OCI-LY7 (cell line): Measurements from ENCODE around the gene SLC12A3.

ENCODE experiments used
- EZH2phosphoT487 ChIP-seq: fragments of 200-600 bp; sonication (generic); IDR thresholded peaks from 2 replicates; pipeline ENCODE4 v1.6.1; 2018; ENCODE audit warnings: low read depth, borderline replicate concordance, mild to moderate bottlenecking, mixed run types, antibody characterized with exemption, low read length, moderate library complexity, mixed read lengths
- TF ChIP-seq, protein P1 (sequence below): fragments of 200-600 bp; sonication (generic); conservative IDR thresholded peaks from 2 replicates; pipeline ENCODE4 v1.5.1; 2014; ENCODE audit warnings: mild to moderate bottlenecking, antibody characterized with exemption, low read length, moderate library complexity, mixed read lengths

DNA sequence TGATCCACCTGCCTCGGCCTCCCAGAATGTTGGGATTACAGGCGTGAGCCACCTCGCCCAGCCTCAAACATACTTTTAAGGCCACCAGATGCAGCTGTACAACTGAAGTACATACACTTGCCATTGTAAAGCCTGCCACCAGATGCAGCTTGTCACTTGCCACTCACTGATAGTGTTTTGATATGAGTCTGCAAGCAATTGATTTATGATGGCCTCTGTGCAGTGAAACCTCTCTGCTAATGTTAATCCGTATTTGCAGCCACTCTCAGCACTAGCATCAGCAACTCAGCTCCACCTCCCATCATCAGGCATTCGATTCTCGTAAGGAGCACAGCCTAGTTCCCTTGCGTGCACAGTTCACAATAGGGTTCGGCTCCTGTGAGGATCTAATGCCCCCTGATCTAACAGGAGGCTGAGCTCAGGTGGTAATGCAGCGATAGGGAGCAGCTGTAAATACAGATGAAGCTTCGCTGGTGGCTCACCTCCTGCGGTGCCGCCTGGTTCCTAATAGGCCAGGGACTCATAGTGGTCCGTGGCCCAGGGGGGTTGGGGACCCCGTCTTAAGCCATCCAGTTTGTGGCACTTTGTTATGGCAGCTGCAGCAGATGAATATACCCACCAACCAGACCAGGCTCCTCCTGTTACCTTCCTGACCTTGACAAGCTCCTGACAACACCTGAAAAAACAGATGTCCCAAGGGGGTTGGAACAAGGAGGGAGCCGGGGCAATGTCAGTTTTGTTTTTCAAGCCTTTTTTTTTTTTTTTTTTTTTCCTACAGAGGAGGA lies 65.7 kb downstream of the SLC12A3 start:
- TF ChIP-seq, protein P1, sequence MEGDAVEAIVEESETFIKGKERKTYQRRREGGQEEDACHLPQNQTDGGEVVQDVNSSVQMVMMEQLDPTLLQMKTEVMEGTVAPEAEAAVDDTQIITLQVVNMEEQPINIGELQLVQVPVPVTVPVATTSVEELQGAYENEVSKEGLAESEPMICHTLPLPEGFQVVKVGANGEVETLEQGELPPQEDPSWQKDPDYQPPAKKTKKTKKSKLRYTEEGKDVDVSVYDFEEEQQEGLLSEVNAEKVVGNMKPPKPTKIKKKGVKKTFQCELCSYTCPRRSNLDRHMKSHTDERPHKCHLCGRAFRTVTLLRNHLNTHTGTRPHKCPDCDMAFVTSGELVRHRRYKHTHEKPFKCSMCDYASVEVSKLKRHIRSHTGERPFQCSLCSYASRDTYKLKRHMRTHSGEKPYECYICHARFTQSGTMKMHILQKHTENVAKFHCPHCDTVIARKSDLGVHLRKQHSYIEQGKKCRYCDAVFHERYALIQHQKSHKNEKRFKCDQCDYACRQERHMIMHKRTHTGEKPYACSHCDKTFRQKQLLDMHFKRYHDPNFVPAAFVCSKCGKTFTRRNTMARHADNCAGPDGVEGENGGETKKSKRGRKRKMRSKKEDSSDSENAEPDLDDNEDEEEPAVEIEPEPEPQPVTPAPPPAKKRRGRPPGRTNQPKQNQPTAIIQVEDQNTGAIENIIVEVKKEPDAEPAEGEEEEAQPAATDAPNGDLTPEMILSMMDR = no peak
- no peak for TF ChIP-seq EZH2phosphoT487
